ENCODE measurements around the gene NXPH3. TPM values are rescaled to one million over a fixed set of nuclear protein-coding genes. Genes with fewer than 3 reads are reported as not detected.

Gene NXPH3
- total and polyA plus RNA-seq, 9 of the 15 experiments (the other 6 are each of a cell fraction or from before 2014, with no cell fraction given): 0.04 to 0.27 (median 0.07) TPM; not detected in 2

DNA sequence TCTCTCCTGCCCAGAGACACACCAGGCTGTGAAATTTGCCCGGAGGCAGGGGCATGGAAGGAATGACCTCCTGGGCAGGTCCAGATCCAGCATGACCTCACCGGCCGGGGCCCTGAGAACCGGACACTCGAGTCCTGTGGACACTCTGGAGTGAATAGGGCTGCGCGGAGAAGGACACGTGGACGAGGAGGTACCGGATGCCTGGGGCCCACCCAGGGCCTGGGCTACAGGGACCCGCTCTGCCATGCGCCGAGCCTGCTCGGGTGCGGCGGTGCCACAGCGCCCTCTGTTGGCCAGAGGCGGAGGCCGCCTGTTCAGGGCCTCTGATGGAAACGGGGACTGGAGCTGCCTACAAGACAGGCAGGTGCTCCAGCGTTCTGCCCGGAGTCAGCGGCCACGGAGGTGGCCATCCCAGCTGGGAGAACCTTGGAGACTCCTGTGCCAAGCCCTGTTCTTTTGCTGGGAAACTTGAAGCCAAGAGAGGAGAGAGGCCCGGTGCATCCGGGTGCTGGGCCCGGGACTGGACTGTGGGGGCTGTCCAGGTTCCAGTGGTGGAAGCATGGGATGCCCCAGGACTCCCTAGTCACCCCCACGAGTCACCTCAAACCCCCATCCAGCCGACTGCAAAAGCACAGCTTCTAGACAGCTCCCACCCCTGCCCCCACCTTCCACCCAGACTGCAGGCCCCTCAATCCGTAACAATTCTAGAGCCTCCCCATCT is 19.3 kb upstream of the NXPH3 start (continued):
- TF ChIP-seq GABPB1 (CRISPR knock-in tag; IDR thresholded peaks at IDR 0.05): peak; percentile 65
- TF ChIP-seq POLR2G (IDR thresholded peaks at IDR 0.05; ENCODE audit: low read depth, low read length): peak; percentile 38; the same call in 1 of the 2 replicates
- TF ChIP-seq YY1 (IDR thresholded peaks at IDR 0.05; ENCODE audit: borderline replicate concordance in 1 of 3, control insufficient read depth in 1 of 3, extremely low read depth in 1 of 3, insufficient read depth in 3 of 3, insufficient read length in 1 of 3, insufficient replicate concordance in 2 of 3, low read depth in 1 of 3, low read length in 2 of 3): no peak
- TF ChIP-seq SIN3A (IDR thresholded peaks at IDR 0.05; ENCODE audit: borderline replicate concordance in 2 of 2, control insufficient read depth in 1 of 2, low read depth in 2 of 2, low read length in 2 of 2): no peak
- TF ChIP-seq LCOR (CRISPR knock-in tag; IDR thresholded peaks at IDR 0.05): peak; percentile 37; the same call in 1 of the 2 replicates
- peak; percentile 31 for TF ChIP-seq L3MBTL2 (IDR thresholded peaks at IDR 0.05)
- TF ChIP-seq, protein P1, sequence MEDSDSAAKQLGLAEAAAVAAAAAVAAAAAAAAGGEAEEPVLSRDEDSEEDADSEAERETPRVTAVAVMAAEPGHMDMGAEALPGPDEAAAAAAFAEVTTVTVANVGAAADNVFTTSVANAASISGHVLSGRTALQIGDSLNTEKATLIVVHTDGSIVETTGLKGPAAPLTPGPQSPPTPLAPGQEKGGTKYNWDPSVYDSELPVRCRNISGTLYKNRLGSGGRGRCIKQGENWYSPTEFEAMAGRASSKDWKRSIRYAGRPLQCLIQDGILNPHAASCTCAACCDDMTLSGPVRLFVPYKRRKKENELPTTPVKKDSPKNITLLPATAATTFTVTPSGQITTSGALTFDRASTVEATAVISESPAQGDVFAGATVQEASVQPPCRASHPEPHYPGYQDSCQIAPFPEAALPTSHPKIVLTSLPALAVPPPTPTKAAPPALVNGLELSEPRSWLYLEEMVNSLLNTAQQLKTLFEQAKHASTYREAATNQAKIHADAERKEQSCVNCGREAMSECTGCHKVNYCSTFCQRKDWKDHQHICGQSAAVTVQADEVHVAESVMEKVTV (CRISPR knock-in tag; IDR thresholded peaks at IDR 0.05): peak; percentile 43
- TF ChIP-seq, protein P2, sequence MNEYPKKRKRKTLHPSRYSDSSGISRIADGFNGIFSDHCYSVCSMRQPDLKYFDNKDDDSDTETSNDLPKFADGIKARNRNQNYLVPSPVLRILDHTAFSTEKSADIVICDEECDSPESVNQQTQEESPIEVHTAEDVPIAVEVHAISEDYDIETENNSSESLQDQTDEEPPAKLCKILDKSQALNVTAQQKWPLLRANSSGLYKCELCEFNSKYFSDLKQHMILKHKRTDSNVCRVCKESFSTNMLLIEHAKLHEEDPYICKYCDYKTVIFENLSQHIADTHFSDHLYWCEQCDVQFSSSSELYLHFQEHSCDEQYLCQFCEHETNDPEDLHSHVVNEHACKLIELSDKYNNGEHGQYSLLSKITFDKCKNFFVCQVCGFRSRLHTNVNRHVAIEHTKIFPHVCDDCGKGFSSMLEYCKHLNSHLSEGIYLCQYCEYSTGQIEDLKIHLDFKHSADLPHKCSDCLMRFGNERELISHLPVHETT (CRISPR knock-in tag; conservative IDR thresholded peaks at IDR 0.05 in 1 of 2, IDR thresholded peaks at IDR 0.05 in 1 of 2): no peak
- peak; percentile 95 for TF ChIP-seq STAG1 (CRISPR knock-in tag; IDR thresholded peaks at IDR 0.05; ENCODE audit: borderline replicate concordance)
- TF ChIP-seq GATAD2A (IDR thresholded peaks at IDR 0.05): 0 out of 2 replicates have a peak, but pooled peaks have one; percentile 48
- TF ChIP-seq ERF (CRISPR knock-in tag; IDR thresholded peaks at IDR 0.05): no peak
- no peak for TF ChIP-seq KDM1A (IDR thresholded peaks at IDR 0.05)
- no peak for TF ChIP-seq ZNF408 (CRISPR knock-in tag; IDR thresholded peaks at IDR 0.05; ENCODE audit: low read depth)
- TF ChIP-seq MYNN (IDR thresholded peaks at IDR 0.05): no peak
- TF ChIP-seq MYNN (CRISPR knock-in tag; IDR thresholded peaks at IDR 0.05): no peak
- no peak for TF ChIP-seq NFIX (CRISPR knock-in tag; IDR thresholded peaks at IDR 0.05; ENCODE audit: low read depth)
- no peak for TF ChIP-seq KLF6 (CRISPR knock-in tag; IDR thresholded peaks at IDR 0.05; ENCODE audit: borderline replicate concordance)
- TF ChIP-seq, protein P3, sequence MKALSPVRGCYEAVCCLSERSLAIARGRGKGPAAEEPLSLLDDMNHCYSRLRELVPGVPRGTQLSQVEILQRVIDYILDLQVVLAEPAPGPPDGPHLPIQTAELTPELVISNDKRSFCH (CRISPR knock-in tag; IDR thresholded peaks at IDR 0.05): no peak
- TF ChIP-seq, protein P3 (tag; IDR thresholded peaks at IDR 0.05): no peak; the same call in 1 of the 2 replicates
- TF ChIP-seq HDAC1 (IDR thresholded peaks at IDR 0.05): peak in 1 of 2 experiments; percentile 36; a peak in 1 of 4 replicates
- no peak for TF ChIP-seq ZKSCAN3 (CRISPR knock-in tag; IDR thresholded peaks at IDR 0.05)
- TF ChIP-seq MAZ (CRISPR knock-in tag; conservative IDR thresholded peaks at IDR 0.05 in 1 of 2, IDR thresholded peaks at IDR 0.05 in 1 of 2): peak in 1 of 2 experiments; percentile 49; a peak in 2 of 4 replicates

Data from K562 (cell line).